HEK293 (cell line): ENCODE measurements around the gene PODN.

Experiments used
- CTCF ChIP-seq: fragments of 450-650 bp; formaldehyde crosslinking; IDR thresholded peaks from 2 replicates; pipeline ENCODE4 v1.5.1; 2016; ENCODE audit warnings: missing biosample characterization, missing genetic modification characterization
- FEZF1 ChIP-seq: fragments of 450-650 bp; formaldehyde crosslinking; IDR thresholded peaks from 2 replicates; pipeline ENCODE4 v1.5.1; 2016; ENCODE audit warnings: missing biosample characterization, missing genetic modification characterization
- OSR2 ChIP-seq: fragments of 450-650 bp; formaldehyde crosslinking; IDR thresholded peaks from 2 replicates; pipeline ENCODE4 v1.5.1; 2016; ENCODE audit warnings: missing biosample characterization, missing genetic modification characterization
- ZBTB20 ChIP-seq: fragments of 450-650 bp; formaldehyde crosslinking; IDR thresholded peaks from 2 replicates; pipeline ENCODE4 v1.5.1; 2016; ENCODE audit warnings: missing biosample characterization, missing genetic modification characterization
- ZBTB26 ChIP-seq: fragments of 450-650 bp; formaldehyde crosslinking; optimal IDR thresholded peaks from 2 replicates; pipeline ENCODE3; 2016; ENCODE audit warnings: missing biosample characterization, mild to moderate bottlenecking, missing genetic modification characterization
- ZNF18 ChIP-seq: fragments of 450-650 bp; formaldehyde crosslinking; IDR thresholded peaks from 2 replicates; pipeline ENCODE4 v1.5.1; 2016; ENCODE audit warnings: missing biosample characterization, missing genetic modification characterization
- ZNF274 ChIP-seq, 2 experiments: fragments of 200-500 bp in 1 of 2; fragments of 450-650 bp in 1 of 2; sonication (Bioruptor generic) in 1 of 2; formaldehyde crosslinking in 1 of 2; IDR thresholded peaks; 2 replicates each; pipeline versions ENCODE4 v1.5.1 to v1.6.1; 2014 to 2016; ENCODE audit warnings: borderline replicate concordance in 1 of 2, inconsistent platforms in 1 of 2, low read length in 1 of 2, missing biosample characterization in 1 of 2, missing genetic modification characterization in 1 of 2
- ZNF404 ChIP-seq: fragments of 450-650 bp; formaldehyde crosslinking; IDR thresholded peaks from 2 replicates; pipeline ENCODE4 v1.5.1; 2017; ENCODE audit warnings: missing biosample characterization, missing genetic modification characterization
- ZNF548 ChIP-seq: fragments of 450-650 bp; formaldehyde crosslinking; IDR thresholded peaks from 2 replicates; pipeline ENCODE4 v1.5.1; 2016; ENCODE audit warnings: missing biosample characterization, missing genetic modification characterization
- ZNF560 ChIP-seq: fragments of 450-650 bp; formaldehyde crosslinking; IDR thresholded peaks from 2 replicates; pipeline ENCODE4 v1.5.1; 2017; ENCODE audit warnings: missing biosample characterization, missing genetic modification characterization, borderline replicate concordance
- ZNF830 ChIP-seq: fragments of 450-650 bp; IDR thresholded peaks from 2 replicates; pipeline ENCODE4 v1.5.0; 2018; ENCODE audit warnings: missing biosample characterization, missing genetic modification characterization, low read depth, mild to moderate bottlenecking, moderate library complexity
- TF ChIP-seq, protein P1 (sequence below): fragments of 450-650 bp; formaldehyde crosslinking; IDR thresholded peaks from 2 replicates; pipeline ENCODE4 v1.5.1; 2017; ENCODE audit warnings: missing biosample characterization, missing genetic modification characterization

DNA sequence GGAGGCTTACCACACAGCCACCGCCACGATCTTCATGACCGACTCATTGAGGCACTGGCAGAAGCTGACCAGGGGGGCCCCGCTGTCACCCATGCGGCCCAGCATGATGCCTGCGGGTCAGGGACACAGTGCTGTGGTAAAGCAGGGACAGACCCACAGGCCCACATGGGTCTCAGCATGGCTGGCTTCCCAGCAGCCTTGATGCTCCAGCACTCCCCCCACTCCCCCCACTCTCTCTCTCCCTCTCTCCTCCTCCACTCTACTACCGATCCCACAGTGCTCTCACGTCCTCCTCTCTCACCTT, 31.4 kb downstream of the PODN start:
- TF ChIP-seq CTCF (no peak), ZNF830 (tag by site-specific recombination) (no peak), ZBTB20 (tag by site-specific recombination) (no peak), OSR2 (no peak), ZNF548 (tag by site-specific recombination) (no peak), ZNF274 (IDR thresholded peaks at IDR 0.05; ENCODE audit: low read length) (no peak), ZNF274 (tag by site-specific recombination; IDR thresholded peaks at IDR 0.05; ENCODE audit: borderline replicate concordance) (no peak), ZNF404 (no peak), ZNF560 (tag by site-specific recombination) (no peak), ZNF18 (tag by site-specific recombination) (no peak), FEZF1 (tag by site-specific recombination) (no peak), ZBTB26 (tag by site-specific recombination) (no peak)
- TF ChIP-seq, protein P1, sequence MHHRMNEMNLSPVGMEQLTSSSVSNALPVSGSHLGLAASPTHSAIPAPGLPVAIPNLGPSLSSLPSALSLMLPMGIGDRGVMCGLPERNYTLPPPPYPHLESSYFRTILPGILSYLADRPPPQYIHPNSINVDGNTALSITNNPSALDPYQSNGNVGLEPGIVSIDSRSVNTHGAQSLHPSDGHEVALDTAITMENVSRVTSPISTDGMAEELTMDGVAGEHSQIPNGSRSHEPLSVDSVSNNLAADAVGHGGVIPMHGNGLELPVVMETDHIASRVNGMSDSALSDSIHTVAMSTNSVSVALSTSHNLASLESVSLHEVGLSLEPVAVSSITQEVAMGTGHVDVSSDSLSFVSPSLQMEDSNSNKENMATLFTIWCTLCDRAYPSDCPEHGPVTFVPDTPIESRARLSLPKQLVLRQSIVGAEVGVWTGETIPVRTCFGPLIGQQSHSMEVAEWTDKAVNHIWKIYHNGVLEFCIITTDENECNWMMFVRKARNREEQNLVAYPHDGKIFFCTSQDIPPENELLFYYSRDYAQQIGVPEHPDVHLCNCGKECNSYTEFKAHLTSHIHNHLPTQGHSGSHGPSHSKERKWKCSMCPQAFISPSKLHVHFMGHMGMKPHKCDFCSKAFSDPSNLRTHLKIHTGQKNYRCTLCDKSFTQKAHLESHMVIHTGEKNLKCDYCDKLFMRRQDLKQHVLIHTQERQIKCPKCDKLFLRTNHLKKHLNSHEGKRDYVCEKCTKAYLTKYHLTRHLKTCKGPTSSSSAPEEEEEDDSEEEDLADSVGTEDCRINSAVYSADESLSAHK: no peak
